Fibroblast of pulmonary artery (primary cell): ENCODE data around the gene TJP2.

Source experiments
- DNase-seq: peaks from one replicate; pipeline ENCODE4 v3.0.0-alpha.2; 2010; ENCODE audit warnings: low read depth
- H3K4me3 ChIP-seq: replicated peaks from 2 replicates; pipeline ENCODE4 v1.5.1; 2011; ENCODE audit warnings: low read depth, mild to moderate bottlenecking, control low read depth, low read length, moderate library complexity
- TF ChIP-seq, protein P1 (sequence below): IDR thresholded peaks from 2 replicates; pipeline ENCODE4 v1.5.1; 2011; ENCODE audit warnings: mild to moderate bottlenecking, control low read depth, low read length, inconsistent platforms; ENCODE audit errors: missing control alignments

The TJP2 gene

GRCh38 chr9:69253057-69253456 is 79.0 kb downstream of the TJP2 start:
- TF ChIP-seq, protein P1, sequence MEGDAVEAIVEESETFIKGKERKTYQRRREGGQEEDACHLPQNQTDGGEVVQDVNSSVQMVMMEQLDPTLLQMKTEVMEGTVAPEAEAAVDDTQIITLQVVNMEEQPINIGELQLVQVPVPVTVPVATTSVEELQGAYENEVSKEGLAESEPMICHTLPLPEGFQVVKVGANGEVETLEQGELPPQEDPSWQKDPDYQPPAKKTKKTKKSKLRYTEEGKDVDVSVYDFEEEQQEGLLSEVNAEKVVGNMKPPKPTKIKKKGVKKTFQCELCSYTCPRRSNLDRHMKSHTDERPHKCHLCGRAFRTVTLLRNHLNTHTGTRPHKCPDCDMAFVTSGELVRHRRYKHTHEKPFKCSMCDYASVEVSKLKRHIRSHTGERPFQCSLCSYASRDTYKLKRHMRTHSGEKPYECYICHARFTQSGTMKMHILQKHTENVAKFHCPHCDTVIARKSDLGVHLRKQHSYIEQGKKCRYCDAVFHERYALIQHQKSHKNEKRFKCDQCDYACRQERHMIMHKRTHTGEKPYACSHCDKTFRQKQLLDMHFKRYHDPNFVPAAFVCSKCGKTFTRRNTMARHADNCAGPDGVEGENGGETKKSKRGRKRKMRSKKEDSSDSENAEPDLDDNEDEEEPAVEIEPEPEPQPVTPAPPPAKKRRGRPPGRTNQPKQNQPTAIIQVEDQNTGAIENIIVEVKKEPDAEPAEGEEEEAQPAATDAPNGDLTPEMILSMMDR = no peak
- DNase-seq = no peak
- H3K4me3 ChIP-seq = no peak overlapping the region

- TF ChIP-seq, protein P1 = no peak
- no peak overlapping the region for H3K4me3 ChIP-seq
- DNase-seq = no peak
Measured at GRCh38 chr9:69254223-69254622, 80.1 kb downstream of the TJP2 start.

DNA sequence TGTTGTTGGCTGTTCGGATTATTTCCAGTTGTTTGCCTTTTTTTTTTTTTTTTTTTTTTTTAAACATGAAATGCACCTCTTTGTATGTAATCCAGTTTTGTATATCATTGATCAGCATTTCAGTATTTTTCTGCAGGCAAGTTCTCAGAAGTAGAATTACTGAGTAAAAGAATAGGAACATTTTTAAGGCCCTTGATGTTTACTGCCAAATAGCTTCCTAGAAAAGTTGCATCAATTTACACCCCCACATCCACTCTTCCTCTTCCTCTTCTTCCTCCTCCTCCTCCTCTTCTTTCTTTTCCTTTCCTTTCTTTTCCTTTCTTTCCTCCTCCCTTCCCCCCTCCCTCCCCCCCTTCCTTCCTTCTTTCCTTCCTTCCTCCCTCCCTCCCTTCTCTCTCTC is 81.5 kb downstream of the TJP2 start:
- DNase-seq = no peak
- TF ChIP-seq, protein P1 = no peak
- no peak overlapping the region for H3K4me3 ChIP-seq

- no peak for DNase-seq
- H3K4me3 ChIP-seq = no peak overlapping the region
- TF ChIP-seq, protein P1 = no peak
Measured at GRCh38 chr9:69258551-69258950, 84.5 kb downstream of the TJP2 start.

- H3K4me3 ChIP-seq = no peak overlapping the region
- DNase-seq = no peak
- TF ChIP-seq, protein P1 = no peak
Measured at GRCh38 chr9:69260161-69260560, 86.1 kb downstream of the TJP2 start.

GRCh38 chr9:69261636-69262035 is 87.6 kb downstream of the TJP2 start:
- H3K4me3 ChIP-seq = no peak overlapping the region
- TF ChIP-seq, protein P1 = no peak

DNA sequence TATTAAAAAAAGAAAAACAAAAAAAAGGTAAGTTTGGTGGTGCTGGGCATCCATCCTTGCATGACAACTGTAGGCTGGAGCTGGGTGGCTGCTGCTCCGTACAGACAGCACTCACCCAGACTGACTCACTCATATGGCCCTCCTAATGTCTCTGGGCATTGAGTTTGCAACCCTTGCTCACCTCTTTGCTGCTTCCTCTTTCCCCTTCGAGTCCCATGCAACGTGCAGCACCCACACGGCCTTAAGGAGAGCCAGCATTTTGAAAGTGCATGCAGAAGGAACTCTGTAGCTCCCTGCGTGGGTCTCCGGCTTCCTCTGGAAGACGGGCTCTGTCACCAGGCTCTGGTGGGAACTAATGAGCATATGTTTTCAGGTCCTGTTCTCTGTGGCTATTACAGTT is 90.4 kb downstream of the TJP2 start:
- H3K4me3 ChIP-seq = no peak overlapping the region
- TF ChIP-seq, protein P1 = no peak
- DNase-seq = no peak

More at GRCh38 chr9:69261636-69262035, 87.6 kb downstream of the TJP2 start:
- no peak for DNase-seq
